ENCODE measurements around the gene TIPARP.

Gene TIPARP, protein sequence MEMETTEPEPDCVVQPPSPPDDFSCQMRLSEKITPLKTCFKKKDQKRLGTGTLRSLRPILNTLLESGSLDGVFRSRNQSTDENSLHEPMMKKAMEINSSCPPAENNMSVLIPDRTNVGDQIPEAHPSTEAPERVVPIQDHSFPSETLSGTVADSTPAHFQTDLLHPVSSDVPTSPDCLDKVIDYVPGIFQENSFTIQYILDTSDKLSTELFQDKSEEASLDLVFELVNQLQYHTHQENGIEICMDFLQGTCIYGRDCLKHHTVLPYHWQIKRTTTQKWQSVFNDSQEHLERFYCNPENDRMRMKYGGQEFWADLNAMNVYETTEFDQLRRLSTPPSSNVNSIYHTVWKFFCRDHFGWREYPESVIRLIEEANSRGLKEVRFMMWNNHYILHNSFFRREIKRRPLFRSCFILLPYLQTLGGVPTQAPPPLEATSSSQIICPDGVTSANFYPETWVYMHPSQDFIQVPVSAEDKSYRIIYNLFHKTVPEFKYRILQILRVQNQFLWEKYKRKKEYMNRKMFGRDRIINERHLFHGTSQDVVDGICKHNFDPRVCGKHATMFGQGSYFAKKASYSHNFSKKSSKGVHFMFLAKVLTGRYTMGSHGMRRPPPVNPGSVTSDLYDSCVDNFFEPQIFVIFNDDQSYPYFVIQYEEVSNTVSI

DNA sequence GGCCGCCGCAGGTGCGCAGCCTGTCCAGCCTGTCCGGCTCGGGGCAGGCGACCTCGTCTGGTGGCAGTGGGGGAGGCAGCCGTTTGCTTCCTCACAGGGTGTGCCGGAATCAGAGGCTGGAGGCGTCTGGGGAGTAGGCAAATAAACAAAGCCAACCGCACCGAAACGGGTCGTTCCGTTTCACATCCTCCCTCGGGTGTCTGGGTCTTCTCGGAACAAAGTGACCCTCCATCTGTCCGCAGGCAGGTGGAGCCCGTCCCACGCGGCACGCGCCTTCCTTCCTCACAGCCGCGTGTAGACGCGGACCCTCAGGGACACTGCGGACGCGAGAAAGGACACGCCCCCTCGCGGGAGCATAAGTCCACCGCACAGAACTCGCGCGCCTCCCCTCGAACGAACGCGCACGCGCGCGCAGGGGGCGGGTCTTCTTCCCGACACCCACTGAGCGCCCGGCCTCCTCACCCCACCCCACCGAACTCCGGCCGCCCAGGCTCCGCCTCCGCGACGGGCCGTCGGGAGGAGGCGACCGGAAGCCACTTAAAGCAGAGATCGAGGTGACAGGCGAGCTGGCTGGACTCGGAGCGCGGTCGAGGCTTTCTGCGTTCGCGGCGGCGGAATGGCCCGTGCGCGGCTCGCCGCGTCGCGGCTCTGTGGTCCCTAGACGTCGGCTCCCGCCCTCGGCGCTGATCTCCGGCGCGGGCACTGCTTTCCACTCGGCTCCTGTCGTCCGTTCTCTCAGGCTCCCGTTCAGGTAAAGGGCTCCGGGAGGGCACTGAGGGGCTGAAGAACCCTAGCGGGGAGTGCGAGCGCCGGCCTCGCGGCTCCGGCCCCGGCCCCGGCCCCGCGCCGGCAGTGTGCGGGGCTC is at the start of gene TIPARP:
Gene TIPARP (plus strand): TSS at position 545 of the 865 bp plus-strand sequence. CDS start 3,108 bp downstream, outside the sequence.
- peak; percentile 95 to 98 (median 97) for DNase-seq

DNA sequence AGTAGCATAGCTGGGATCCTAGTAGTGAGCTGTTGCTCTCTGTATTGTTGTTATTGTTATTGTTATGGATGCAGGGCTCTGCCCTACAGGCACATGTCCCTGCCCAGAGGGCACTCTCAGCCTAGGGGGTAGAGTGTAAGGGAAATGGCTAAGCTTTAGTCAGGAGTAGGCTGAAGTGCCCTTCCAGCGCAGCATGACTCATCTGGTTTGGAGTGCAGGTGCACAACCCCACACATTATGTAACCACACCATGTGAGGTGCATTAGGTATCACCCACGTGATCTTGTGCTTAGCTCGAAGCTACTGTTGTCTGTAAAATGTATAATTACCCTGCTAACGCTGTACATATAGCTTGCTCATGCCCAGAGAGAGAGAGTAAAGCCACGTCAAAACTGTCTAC is 48.3 kb upstream of the TIPARP start:
- DNase-seq = no peak

DNA sequence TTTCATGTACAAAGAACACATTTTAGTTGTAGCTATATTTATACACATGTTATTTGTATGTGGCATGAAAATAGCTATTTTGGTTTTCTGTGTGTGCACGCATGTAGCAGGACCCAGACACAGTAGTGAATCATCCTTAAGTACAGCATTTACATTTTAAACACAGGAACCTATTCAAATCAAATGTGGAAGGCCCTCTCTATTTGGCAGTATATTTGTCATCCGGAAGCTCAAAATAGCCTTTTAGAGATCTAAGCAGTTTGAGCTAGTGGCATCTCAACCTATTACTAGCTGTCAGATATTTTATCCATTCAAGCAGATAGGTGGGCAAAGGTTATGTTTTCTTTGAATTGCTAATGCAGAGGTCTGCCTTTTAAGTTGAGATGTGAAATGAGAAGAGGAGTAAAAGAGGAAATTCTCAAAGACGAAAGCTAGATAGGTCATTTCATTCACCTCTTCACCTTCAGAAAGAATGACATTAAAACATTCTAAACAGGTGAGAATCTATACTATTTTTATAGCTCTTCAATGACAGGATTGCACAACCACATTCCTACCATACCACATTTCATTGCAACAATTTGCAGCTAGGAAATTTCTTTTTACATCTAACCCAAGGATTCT is 46.3 kb upstream of the TIPARP start:
- DNase-seq = no peak

DNA sequence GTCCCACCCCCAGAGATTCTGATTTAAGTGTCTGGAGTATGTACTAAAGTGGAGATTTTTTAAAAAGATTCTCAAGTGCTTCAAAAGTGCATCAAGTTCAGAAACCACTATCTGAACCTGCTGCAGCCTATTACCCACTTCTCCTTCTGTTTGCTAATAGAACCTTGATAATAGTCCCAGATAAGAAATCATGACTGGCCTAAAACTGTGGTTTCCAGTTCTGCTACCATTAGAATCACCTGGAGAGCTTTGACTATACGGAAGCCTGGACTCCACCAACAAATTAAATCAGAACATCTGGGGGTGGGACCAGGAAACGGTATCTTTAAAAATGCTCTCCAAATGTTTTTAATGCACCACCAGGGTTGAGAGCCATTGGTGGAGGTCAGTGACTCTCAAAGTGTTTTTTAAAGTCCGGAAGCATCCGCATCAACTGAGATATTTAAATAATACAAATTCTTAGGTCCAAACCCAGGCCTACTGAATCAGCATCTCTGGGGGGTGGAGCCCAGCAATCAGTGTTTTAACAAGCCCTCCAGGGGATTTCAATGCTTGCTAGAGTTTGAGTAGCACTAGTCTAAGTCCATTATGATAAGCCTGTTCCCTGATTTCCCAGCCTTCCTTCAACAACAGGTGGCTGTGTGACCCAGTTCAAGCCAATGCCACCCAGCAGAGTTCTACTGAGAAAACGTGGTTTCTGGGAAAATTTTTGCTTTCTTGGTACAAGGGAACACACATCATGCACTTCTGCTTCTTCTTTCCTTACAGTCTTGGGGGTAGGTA is 45.4 kb upstream of the TIPARP start:
- no peak for DNase-seq

DNA sequence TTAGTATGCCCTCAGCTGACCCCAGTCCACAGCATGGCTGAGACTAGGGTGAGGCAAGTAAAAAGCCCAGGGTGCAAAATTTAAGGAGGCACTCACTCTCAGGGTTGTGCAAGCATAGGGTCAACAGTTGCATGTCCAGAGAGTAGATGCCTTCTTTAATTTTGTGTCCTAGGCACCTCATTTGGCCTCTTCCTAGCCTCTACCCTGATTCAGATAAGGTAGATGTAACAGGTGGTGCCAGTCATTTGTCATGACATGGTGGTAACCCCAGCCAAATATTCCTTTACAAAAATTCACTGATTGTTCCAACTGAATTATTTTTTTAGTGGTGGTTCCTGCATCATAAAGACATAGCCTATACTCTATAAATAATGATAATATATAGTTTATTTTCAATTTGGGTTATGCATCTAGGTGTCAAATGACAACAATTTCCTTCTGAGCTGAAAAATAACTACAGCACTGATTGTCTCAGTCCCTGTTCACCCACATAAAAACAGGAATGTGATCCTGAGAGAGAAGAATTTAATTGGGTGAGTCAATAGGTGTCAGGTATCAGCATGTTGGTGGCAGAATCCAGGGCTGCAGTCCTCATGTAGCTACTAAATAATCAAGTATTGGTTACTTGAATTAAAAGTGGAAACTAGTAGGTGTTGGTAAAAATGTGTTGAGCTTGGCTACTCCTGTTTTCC is 44.2 kb upstream of the TIPARP start:
- no peak for DNase-seq

DNA sequence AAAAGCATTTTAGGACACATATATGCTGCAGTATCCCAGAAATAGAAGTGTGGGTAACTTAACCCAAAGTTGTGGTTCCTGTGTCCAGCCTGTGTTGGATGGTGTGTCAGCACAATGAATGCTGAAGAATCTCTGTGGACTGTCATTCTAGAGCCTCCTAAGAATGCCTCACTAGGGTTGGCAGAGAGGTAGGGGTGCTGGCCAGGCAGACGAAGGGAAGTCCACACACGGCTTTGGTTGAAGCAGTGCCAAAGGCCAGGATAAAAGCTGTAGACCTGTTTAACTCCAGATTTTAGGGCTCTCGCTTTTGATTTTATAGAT is 43.7 kb upstream of the TIPARP start:
- DNase-seq = no peak

DNA sequence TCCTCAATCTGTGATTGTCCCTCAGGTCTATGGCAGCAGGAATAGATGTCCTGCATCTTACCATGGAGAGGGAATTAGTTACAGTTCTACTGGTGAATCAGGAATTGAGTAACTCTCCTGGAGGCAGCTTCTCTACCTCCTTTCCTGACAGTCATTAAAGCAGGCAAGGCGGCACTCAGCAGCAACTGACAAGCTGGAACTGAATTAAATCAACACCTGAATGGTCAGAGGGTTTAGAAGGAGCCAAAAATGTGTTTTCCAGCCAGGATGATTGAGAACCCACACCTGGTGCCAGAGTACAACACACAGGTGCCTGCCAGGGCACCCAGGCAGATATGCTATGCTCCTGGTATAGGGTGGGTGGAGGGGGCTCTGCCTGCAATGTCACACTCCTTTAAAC is 43.1 kb upstream of the TIPARP start:
- DNase-seq = no peak

DNA sequence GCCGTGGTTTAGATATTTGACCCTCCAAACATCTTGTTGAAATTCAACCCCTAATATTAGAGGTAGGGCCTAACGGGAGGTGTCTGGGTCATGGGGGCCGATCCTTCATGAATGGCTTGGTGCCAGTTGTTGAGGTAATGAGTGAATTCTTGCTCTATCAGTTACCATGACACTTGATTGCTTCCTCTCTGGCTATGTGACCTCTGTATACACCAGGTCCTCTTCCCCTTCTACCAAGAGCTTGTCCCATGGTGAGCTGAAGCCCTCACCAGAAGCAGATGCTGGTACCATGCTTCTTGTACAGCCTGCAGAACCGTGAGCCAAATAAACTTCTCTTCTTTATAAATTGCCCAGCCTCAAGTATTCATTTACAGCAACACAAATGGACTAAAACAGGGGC is 41.8 kb upstream of the TIPARP start:
- DNase-seq = no peak

DNA sequence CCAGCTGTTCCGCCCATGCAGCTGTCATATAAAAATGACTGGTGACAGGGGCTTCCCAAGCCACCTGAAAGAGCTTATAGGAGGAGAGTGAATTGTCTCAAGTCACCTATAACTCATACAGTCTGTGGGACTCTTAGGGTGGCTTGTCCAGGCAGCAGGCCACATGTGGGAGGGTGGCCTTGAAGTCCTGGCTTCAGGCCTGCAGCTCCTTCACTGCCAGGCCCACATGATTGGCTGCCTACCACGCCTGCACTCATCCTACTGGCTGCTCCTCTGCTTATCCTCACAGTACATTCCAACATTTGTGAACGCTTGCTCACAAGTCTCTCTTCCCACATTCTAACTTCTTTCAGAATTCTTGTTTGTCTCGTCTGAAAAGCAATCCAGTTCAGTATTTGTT is 41.1 kb upstream of the TIPARP start:
- DNase-seq = no peak

DNA sequence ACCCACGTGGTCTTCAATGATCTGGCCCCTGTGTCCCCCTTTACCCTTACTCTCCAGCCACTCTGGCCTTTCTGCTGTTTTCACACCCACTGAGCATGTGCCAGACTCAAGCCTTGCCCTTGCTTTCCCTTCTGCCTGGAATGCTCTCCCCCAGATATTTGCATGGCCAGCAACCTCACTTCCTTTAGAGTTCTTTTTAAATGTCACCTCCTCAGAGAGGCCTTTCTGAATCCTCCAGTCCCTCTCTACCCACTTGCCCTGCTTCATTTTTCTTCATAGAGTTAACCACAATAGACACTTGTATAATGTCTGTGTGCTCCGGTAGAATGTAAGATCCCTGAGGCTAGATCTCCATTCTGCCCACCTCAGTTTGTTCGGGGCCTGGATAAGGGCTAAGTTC is 39.4 kb upstream of the TIPARP start:
- DNase-seq = no peak

DNA sequence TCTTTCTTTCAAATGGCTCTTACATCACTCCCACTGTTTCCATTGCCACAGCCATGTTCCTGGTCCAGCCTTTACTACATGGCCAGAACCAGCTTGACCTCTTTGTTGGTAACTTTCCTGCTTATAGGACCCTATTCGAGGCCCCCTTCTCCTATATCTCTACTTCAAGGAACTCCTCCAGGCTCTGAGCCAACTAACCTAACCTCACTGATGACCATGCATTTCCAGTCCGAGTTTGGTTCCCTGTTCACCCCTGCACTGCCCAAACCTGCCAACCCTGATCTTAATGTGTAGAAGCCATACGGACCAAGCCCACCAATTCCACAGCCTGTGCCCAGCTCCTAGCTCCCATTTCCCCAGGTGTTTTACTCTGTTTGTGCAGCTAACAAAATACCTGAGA is 38.4 kb upstream of the TIPARP start:
- no peak for DNase-seq

DNA sequence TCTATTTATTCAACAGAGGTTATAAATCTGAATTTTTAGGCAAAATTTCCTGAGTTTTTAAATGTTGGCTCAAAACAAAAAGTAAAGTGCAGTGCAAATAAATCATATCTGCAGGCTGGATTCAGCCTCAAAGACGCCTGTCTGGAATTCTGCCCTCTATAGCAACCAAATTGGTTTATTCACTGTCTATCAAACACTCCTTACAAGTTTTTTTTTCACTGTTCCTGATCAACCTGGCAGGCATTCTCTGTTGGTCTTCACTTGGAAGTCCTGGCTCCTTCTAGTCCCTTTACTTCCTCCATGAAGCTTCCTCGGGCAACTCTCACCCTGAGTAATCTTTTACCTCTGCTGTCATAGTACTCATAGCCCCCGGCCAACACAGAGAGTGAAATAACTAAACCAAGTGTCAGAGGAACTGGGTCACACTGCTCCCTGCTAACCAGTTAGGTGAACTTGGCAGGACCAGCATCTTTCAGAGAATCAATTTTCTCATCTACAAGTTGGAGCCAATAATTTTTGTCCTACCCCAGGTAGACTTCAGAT is 36.8 kb upstream of the TIPARP start:
- DNase-seq = no peak

DNA sequence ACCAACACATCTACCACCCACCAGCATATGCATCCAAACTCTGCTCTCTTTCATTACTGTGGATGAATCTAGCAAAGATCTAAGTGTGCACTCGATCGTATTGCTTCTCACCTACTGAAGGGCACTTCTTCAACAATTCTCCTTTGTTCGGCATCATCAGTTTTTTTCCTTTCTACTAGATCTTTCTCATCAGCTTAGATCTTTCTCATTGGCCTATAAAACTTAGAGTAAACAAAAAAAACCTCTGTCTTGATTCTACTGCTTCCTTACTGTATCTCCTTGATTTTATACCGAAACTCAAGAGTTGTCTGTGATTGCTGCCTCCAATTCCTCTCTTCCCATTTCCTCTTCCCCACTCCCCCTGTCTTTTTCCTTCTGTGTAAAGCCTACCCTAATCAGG is 36.1 kb upstream of the TIPARP start:
- no peak for DNase-seq

DNA sequence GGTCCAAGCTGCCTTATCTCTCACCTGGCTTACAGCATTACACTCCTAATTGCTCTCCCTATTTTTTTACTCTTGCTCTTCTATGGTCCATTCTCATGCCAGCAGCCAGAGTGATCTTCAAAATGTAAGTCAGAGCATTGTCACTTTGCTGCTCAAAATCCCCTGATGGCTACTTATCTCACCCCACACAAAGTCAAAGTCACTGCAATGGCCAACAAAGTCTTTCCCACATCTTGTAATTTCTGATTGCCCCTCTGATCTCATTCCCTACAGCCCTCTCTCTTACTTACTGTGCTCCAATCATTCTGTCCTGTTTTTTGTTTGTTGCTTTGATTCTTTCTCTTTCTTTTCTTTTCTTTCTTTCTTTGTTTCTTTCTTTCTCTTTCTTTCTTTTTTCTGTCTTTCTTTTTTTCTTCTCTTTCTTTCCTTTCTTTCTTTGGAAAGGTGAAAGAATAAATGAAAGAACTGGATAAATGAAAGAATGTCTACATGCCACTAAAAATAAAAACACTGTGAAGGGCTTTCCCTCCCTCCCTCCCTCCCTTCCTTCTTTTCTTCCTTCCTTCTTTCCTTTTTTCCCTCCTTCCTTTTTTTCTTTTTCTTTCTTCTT is 34.9 kb upstream of the TIPARP start:
- no peak for DNase-seq

DNA sequence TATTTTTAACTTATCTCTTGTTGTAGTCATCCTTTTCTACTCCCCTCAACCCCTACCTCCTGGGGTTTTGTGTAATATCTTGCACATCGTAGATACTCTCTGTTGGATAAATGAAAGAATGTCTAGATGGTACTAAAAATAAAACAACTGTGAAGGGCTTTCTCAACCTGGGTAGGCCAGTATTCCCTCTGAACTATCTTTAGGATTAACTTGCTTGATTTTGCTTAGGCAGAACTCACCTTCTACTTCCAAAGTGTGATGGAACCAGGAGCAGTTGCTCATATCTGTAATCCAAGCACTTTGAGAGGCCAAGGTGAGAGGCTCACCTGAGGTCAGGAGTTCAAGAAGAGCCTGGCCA is 32.8 kb upstream of the TIPARP start:
- DNase-seq = no peak

DNA sequence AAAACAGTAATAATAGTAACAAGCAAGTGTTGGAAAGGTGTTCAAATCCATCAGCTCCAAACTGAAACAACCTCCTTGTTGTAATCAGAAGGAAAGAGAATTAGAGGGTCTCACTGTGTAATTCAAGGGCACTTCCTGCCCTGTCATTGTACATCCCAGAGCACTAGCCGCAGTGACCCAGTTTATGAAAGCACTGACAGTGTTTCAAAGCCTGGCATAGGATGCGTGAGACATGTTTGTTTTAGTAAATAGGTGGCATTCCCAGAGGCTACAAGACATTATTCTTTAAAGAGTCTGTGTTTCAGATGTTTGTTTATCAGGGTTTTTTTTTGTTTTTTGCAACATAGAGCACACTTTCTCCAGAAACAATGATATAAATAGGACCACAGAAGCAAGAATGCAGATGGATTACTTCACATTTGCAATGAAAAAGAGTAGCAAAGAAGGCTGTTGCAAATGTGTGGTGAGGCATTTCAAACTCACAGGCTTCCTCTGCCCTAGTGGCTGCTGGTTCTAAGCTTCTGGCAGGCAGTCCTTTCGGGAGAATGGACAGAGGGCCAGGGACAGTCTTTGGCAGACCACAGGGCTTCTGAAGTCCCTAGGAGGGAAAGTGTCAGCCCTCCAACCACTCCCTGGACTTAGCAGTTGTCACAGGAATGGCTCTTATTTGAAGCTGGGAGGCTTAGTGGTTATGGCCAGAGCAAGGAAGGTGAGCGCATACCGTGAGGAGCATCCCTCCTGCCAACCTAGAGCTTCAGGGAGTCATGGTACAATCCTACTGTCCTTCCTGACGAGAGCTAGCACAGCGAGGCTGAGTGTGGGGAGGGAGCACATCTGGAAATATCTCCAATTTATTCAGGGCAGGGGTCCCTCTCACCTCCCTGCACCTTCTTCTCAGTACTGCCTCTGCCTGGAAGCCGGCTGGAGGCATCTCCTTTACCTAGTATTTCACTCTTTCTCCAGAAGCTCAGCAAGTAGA is 31.4 kb upstream of the TIPARP start:
- no peak for DNase-seq

DNA sequence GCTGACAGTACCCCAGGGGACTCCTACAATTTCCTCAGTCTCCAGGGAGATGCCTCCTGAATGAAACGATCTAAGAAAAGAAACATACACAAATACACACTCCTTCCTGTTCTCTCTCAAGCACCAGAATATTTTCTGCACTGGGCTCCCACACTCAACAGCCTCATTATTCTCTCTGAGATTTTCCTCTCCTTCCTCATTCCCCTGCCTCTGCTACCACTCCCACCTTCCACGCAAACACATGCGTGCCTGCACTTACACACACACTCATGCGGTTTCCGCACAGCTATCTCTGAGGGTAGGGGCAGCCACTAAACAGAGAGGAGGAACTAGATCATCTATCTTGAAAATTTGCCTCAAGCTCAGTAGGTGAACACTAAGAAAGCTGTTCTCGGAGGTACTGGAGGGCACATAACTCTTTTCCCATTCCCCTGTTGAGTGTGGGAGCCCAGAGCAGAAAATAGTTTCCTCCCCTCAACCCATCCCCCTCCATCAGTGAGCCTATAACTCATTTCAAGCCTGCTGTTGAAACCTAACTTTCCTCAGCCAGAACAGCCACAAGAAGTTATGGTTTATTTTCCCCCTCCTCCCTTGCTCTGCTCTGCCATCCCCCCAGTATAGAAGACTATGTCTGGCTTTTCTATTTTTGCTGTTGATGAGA is 30.5 kb upstream of the TIPARP start:
- DNase-seq = peak in 2 of 6 experiments; percentile 12 to 28

DNA sequence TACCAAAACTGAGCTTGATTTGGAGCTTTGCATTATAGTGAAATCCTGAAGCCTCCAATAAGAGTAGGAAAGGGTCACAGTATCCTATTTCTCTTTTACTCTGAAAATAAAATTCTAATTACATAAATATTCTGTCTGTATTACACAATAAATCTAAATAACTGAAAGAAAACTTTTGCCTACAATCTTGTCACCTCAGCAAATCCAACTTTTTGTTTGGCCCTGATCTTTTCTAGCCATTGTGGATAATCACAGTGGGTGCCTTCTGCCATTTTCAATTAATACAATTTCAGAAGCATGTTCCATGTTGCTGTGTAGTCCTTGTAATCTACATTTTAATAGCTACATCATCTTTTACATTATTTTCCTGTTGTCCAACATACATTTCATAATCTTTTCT is 29.4 kb upstream of the TIPARP start:
- no peak for DNase-seq

DNA sequence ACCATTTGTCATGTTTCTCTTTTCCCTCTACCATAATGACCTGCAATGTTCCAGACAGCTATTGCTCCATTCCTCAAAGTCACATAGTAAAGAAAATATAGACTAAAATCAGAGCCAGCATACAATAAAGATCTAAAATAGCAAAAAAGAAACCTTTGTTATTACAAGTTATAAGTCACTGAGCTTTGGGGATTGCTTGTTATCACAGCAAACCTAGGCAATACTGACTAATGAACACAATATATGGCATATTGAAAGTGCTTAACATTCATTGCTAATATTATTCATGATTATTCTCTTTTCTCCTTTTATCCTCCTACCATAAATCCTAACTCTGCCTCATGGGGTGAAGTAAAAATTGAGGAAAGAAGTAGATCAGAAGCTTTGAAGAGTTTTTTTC is 27.4 kb upstream of the TIPARP start:
- DNase-seq = no peak

Measured in stimulated activated naive CD4-positive, alpha-beta T cell (primary cell).